ENCODE data around the gene PSMD14. TPM values are rescaled to one million over a fixed set of nuclear protein-coding genes. Genes with fewer than 3 reads are reported as not detected.

PSMD14 gene
- total RNA-seq, 2 donors from 2014 or later: 35.6 to 58.6 TPM

GRCh38 chr2:161418715-161419637 is 110.8 kb downstream of the PSMD14 start:
- Histone ChIP-seq H3K27me3 (peaks cover 96% of the 10 kb centered on the region), H3K4me1 (peaks cover 5% of the 10 kb centered on the region), H3K36me3 (no peaks in the 10 kb centered on the region), H3K4me3 (no peak overlapping the region), H3K27ac (no peak overlapping the region), H3K9me3 (no peaks in the 10 kb centered on the region), H3K9ac (ENCODE audit: low read depth in 2 of 2, low read length in 2 of 2) (no peak overlapping the region)
- peak; percentile 29 for DNase-seq
- TF ChIP-seq CTCF (IDR thresholded peaks at IDR 0.05): no peak
- intact Hi-C loops (cut with DNase I): no loop called here

GRCh38 chr2:161419638-161420190 is 111.5 kb downstream of the PSMD14 start:
- Histone ChIP-seq H3K9me3 (no peaks in the 10 kb centered on the region), H3K27me3 (peaks cover 96% of the 10 kb centered on the region), H3K9ac (ENCODE audit: low read depth in 2 of 2, low read length in 2 of 2) (no peak overlapping the region), H3K27ac (no peak overlapping the region), H3K36me3 (no peaks in the 10 kb centered on the region), H3K4me3 (no peak overlapping the region), H3K4me1 (peaks cover 2% of the 10 kb centered on the region)
- DNase-seq: no peak
- intact Hi-C loops (cut with DNase I): loop anchor here (5.0 kb wide), 1 partner anchor 112 kb away; the partner anchor contains the start of gene PSMD14
- no peak for TF ChIP-seq CTCF (IDR thresholded peaks at IDR 0.05)

- Histone ChIP-seq H3K36me3 (no peaks in the 10 kb centered on the region), H3K27ac (no peak overlapping the region), H3K27me3 (peaks cover 96% of the 10 kb centered on the region), H3K9me3 (no peaks in the 10 kb centered on the region), H3K4me1 (no peaks in the 10 kb centered on the region), H3K4me3 (no peak overlapping the region), H3K9ac (ENCODE audit: low read depth in 2 of 2, low read length in 2 of 2) (no peak overlapping the region)
- no peak for TF ChIP-seq CTCF (IDR thresholded peaks at IDR 0.05)
- intact Hi-C loops (cut with DNase I): loop anchor here (5.0 kb wide), 1 partner anchor 113 kb away; the partner anchor contains the start of gene PSMD14
- DNase-seq: no peak
Measured at GRCh38 chr2:161420406-161421074, 112.3 kb downstream of the PSMD14 start.

- H3K9ac ChIP-seq (ENCODE audit: low read depth in 2 of 2, low read length in 2 of 2): no peak overlapping the region
- no peak for DNase-seq
- intact Hi-C loops (cut with DNase I): loop anchor here (5.0 kb wide), 1 partner anchor 114 kb away; the partner anchor contains the start of gene PSMD14
- H3K27ac ChIP-seq: no peak overlapping the region
- peaks cover 96% of the 10 kb centered on the region for H3K27me3 ChIP-seq
- H3K4me3 ChIP-seq: no peak overlapping the region
- H3K9me3 ChIP-seq: no peaks in the 10 kb centered on the region
- no peaks in the 10 kb centered on the region for H3K36me3 ChIP-seq
- H3K4me1 ChIP-seq: no peaks in the 10 kb centered on the region
- TF ChIP-seq CTCF (IDR thresholded peaks at IDR 0.05): no peak
Measured at GRCh38 chr2:161421686-161422085, 113.5 kb downstream of the PSMD14 start.

GRCh38 chr2:161422816-161423403 is 114.7 kb downstream of the PSMD14 start:
- no peak overlapping the region for H3K27ac ChIP-seq
- H3K9ac ChIP-seq (ENCODE audit: low read depth in 2 of 2, low read length in 2 of 2): no peak overlapping the region
- peaks cover 97% of the 10 kb centered on the region for H3K27me3 ChIP-seq
- H3K9me3 ChIP-seq: no peaks in the 10 kb centered on the region
- TF ChIP-seq CTCF (IDR thresholded peaks at IDR 0.05): no peak
- peak overlapping the region; percentile 37 for H3K4me3 ChIP-seq
- no peak for DNase-seq
- intact Hi-C loops (cut with DNase I): loop anchor here (5.0 kb wide), 1 partner anchor 116 kb away; the partner anchor contains the start of gene PSMD14
- no peaks in the 10 kb centered on the region for H3K36me3 ChIP-seq
- H3K4me1 ChIP-seq: peaks cover 4% of the 10 kb centered on the region

Data from colonic mucosa (tissue), 4 donors.